SK-N-SH (cell line): Measurements from ENCODE around the gene MPPED2. TPM values are rescaled to one million over a fixed set of nuclear protein-coding genes. Genes with fewer than 3 reads are reported as not detected.

Experiments
- CTCF ChIA-PET: fragments of 300-600, 350-600 bp; formaldehyde crosslinking; extraction: SDS; loops from one replicate; lab custom pipeline; 2021; lab: Yijun Ruan, JAX
- POLR2A ChIA-PET: fragments of 350-600 bp; sonication (Branson Sonifier 250); formaldehyde crosslinking; extraction: SDS; loops from one replicate; lab custom pipeline; 2020; ENCODE audit warnings: antibody characterized with exemption, inconsistent platforms; lab: Yijun Ruan, JAX
- DNase-seq: peaks from one replicate; pipeline ENCODE4 v3.0.0; 2012
- H2AFZ ChIP-seq: fragments of 200-600 bp; sonication (generic); 2 replicates; pipeline ENCODE4 v1.8.1; 2016; ENCODE audit warnings: antibody characterized with exemption, mild to moderate bottlenecking, low read depth
- H3F3A ChIP-seq: fragments of 200-600 bp; sonication (generic); replicated peaks from 2 replicates; pipeline ENCODE3; 2016; ENCODE audit warnings: antibody characterized with exemption, mild to moderate bottlenecking; ENCODE audit not compliant: insufficient read depth
- H3K27ac ChIP-seq, 2 experiments: fragments of 200-500 bp in 1 of 2; fragments of 200-600 bp in 1 of 2; sonication (Bioruptor generic) in 1 of 2; sonication (generic), shearing (Covaris generic) in 1 of 2; 2 replicates each; pipeline versions ENCODE4 v1.5.1 to v1.6.1; 2014 to 2016; ENCODE audit warnings: low read depth in 2 of 2, inconsistent platforms in 1 of 2, low read length in 1 of 2, mild to moderate bottlenecking in 1 of 2, mixed read lengths in 1 of 2
- H3K27me3 ChIP-seq: fragments of 200-600 bp; sonication (generic), shearing (Covaris generic); 2 replicates; pipeline ENCODE4 v1.6.1; 2016; ENCODE audit warnings: mixed run types; ENCODE audit not compliant: insufficient read depth
- H3K36me3 ChIP-seq, 2 experiments: fragments of 200-500 bp in 1 of 2; fragments of 200-600 bp in 1 of 2; sonication (Bioruptor generic) in 1 of 2; sonication (generic) in 1 of 2; replicated peaks in 1 of 2; 2 replicates each; pipeline versions ENCODE3 to v1.5.1; 2014 to 2016; ENCODE audit warnings: low read length in 1 of 2, mild to moderate bottlenecking in 1 of 2; ENCODE audit not compliant: insufficient read depth in 2 of 2, control insufficient read depth in 1 of 2
- H3K4me1 ChIP-seq, 2 experiments: fragments of 200-500 bp in 1 of 2; fragments of 200-600 bp in 1 of 2; sonication (Bioruptor generic) in 1 of 2; sonication (generic), shearing (Covaris generic) in 1 of 2; 2 replicates each; pipeline versions ENCODE4 v1.5.1 to v1.6.1; 2014 to 2016; ENCODE audit warnings: low read depth in 1 of 2, low read length in 1 of 2, mixed run types in 1 of 2; ENCODE audit not compliant: insufficient read depth in 2 of 2, control insufficient read depth in 1 of 2
- H3K4me2 ChIP-seq: fragments of 200-600 bp; sonication (generic), shearing (Covaris generic); 2 replicates; pipeline ENCODE4 v1.6.1; 2017; ENCODE audit warnings: mixed run types
- H3K4me3 ChIP-seq, 2 experiments: fragments of 200-500 bp in 1 of 2; fragments of 200-600 bp in 1 of 2; sonication (Bioruptor generic) in 1 of 2; sonication (generic), shearing (Covaris generic) in 1 of 2; 2 replicates each; pipeline versions ENCODE4 v1.5.1 to v1.8.1; 2014 to 2016; ENCODE audit warnings: low read depth in 2 of 2, inconsistent platforms in 1 of 2, low read length in 1 of 2, mild to moderate bottlenecking in 1 of 2, mixed read lengths in 1 of 2, moderate library complexity in 1 of 2
- H3K79me2 ChIP-seq: fragments of 200-600 bp; sonication (generic); 2 replicates; pipeline ENCODE4 v1.8.1; 2017; ENCODE audit warnings: mild to moderate bottlenecking; ENCODE audit not compliant: insufficient read depth
- H3K9ac ChIP-seq: fragments of 200-600 bp; sonication (generic); 2 replicates; pipeline ENCODE4 v1.6.1; 2017; ENCODE audit warnings: mixed run types
- H3K9me2 ChIP-seq: fragments of 200-600 bp; sonication (generic); 2 replicates; pipeline ENCODE4 v1.6.1; 2017; ENCODE audit warnings: mixed run types
- H3K9me3 ChIP-seq: fragments of 200-600 bp; sonication (generic); 2 replicates; pipeline ENCODE4 v1.6.1; 2017; ENCODE audit warnings: mixed run types, mild to moderate bottlenecking, moderate library complexity
- H4K20me1 ChIP-seq: fragments of 200-600 bp; sonication (generic); 2 replicates; pipeline ENCODE4 v1.6.1; 2017; ENCODE audit warnings: mild to moderate bottlenecking, mixed run types; ENCODE audit not compliant: insufficient read depth
- CHD2 ChIP-seq: fragments of 150-350 bp; IDR thresholded peaks from 2 replicates; pipeline ENCODE4 v1.6.1; 2018; ENCODE audit warnings: low read length; ENCODE audit not compliant: partially characterized antibody
- CTCF ChIP-seq: fragments of 200-600 bp; sonication (generic); IDR thresholded peaks from 2 replicates; pipeline ENCODE4 v1.6.1; 2017; ENCODE audit warnings: antibody characterized with exemption, mild to moderate bottlenecking, moderate library complexity
- EP300 ChIP-seq, 2 experiments: IDR thresholded peaks; 2 replicates each; pipeline versions ENCODE4 v1.4.0 to v1.6.1; 2012; ENCODE audit warnings: borderline replicate concordance in 1 of 2, low read depth in 1 of 2, low read length in 1 of 2
- EZH2phosphoT487 ChIP-seq: fragments of 200-600 bp; sonication (generic); IDR thresholded peaks from 2 replicates; pipeline ENCODE4 v1.6.1; 2017; ENCODE audit warnings: low read depth, mixed run types, mild to moderate bottlenecking, antibody characterized with exemption, moderate library complexity, borderline replicate concordance
- FOSL2 ChIP-seq: IDR thresholded peaks from 2 replicates; pipeline ENCODE4 v1.4.0; 2012; ENCODE audit warnings: low read depth, mild to moderate bottlenecking, moderate library complexity, borderline replicate concordance
- JUND ChIP-seq: IDR thresholded peaks from 2 replicates; pipeline ENCODE4 v1.4.0; 2012
- MAX ChIP-seq: IDR thresholded peaks from 2 replicates; pipeline ENCODE4 v1.4.0; 2012; ENCODE audit warnings: low read depth
- MEF2A ChIP-seq: IDR thresholded peaks from 2 replicates; pipeline ENCODE4 v1.4.0; 2012; ENCODE audit warnings: low read depth, borderline replicate concordance
- MXI1 ChIP-seq: IDR thresholded peaks from 2 replicates; pipeline ENCODE4 v1.6.1; 2012; ENCODE audit warnings: mild to moderate bottlenecking, low read depth, low read length, improper control_type of control experiment
- PBX3 ChIP-seq: IDR thresholded peaks from 2 replicates; pipeline ENCODE4; 2012
- RCOR1 ChIP-seq: fragments of 150-350 bp; IDR thresholded peaks from 2 replicates; pipeline ENCODE4 v1.6.1; 2017; ENCODE audit warnings: antibody characterized with exemption, low read length
- SIN3A ChIP-seq: IDR thresholded peaks from 2 replicates; pipeline ENCODE4 v1.6.1; 2012; ENCODE audit warnings: low read depth, mild to moderate bottlenecking, low read length, moderate library complexity, borderline replicate concordance
- SMC3 ChIP-seq: IDR thresholded peaks from 2 replicates; pipeline ENCODE4 v1.6.1; 2012; ENCODE audit warnings: low read depth, low read length, improper control_type of control experiment
- TCF12 ChIP-seq: IDR thresholded peaks from 2 replicates; pipeline ENCODE4 v1.4.0; 2012
- USF1 ChIP-seq: IDR thresholded peaks from 2 replicates; pipeline ENCODE4 v1.4.0; 2012; ENCODE audit warnings: low read depth, borderline replicate concordance
- USF2 ChIP-seq: fragments of 150-350 bp; IDR thresholded peaks from 2 replicates; pipeline ENCODE4 v1.6.1; 2017; ENCODE audit warnings: antibody characterized with exemption, low read length, low read depth, borderline replicate concordance
- YY1 ChIP-seq: IDR thresholded peaks from 2 replicates; pipeline ENCODE4 v1.4.0; 2012; ENCODE audit warnings: low read depth, mild to moderate bottlenecking
- ZBTB33 ChIP-seq: IDR thresholded peaks from 2 replicates; pipeline ENCODE4 v1.4.0; 2012; ENCODE audit warnings: low read depth, borderline replicate concordance
- WGBS: methylation state at CpG from one replicate; pipeline ENCODE4 v1.1.6; 2017; ENCODE audit warnings: low lambda C conversion rate; 5-methylcytosine and 5-hydroxymethylcytosine counted together
- polyA plus RNA-seq, 3 experiments: library from polyadenylated mRNA; depleted of rRNA; stranded (reverse); fragments of >200 nt; gene quantifications; 2 replicates each; pipeline ENCODE4 v1.2.3, GENCODE V29; 2012

Gene MPPED2
- polyA plus RNA-seq, 1 of the 3 experiments (the other 2 are of a cell fraction) = 0.05 TPM

GRCh38 chr11:30619767-30620166 lies 33.6 kb upstream of the MPPED2 start:
- POLR2A ChIA-PET = no interaction called here
- Histone ChIP-seq H3K79me2 (no peaks in the 10 kb centered on the region), H3K27ac (no peak overlapping the region), H3K4me3 (no peak overlapping the region), H3K27me3 (no peaks in the 10 kb centered on the region), H2AFZ (no peak overlapping the region), H3K9ac (no peak overlapping the region), H4K20me1 (no peaks in the 10 kb centered on the region), H3K9me3 (no peaks in the 10 kb centered on the region), H3K4me1 (no peaks in the 10 kb centered on the region), H3F3A (no peaks in the 10 kb centered on the region), H3K9me2 (no peaks in the 10 kb centered on the region), H3K4me2 (no peak overlapping the region), H3K36me3 (no peaks in the 10 kb centered on the region)
- no peak for TF ChIP-seq USF2
- TF ChIP-seq RCOR1 = no peak
- TF ChIP-seq MAX = no peak
- TF ChIP-seq EP300 (IDR thresholded peaks at IDR 0.05; ENCODE audit: borderline replicate concordance in 1 of 2, low read depth in 1 of 2, low read length in 1 of 2) = no peak
- no peak for TF ChIP-seq TCF12
- no peak for TF ChIP-seq SIN3A
- no peak for TF ChIP-seq EZH2phosphoT487
- TF ChIP-seq SMC3 = no peak
- no peak for TF ChIP-seq USF1
- TF ChIP-seq YY1 = no peak
- no peak for TF ChIP-seq FOSL2
- no peak for TF ChIP-seq CTCF
- no peak for TF ChIP-seq JUND
- TF ChIP-seq ZBTB33 = no peak
- no peak for TF ChIP-seq MXI1
- TF ChIP-seq CHD2 = no peak
- no peak for TF ChIP-seq PBX3
- TF ChIP-seq MEF2A = no peak
- no peak for DNase-seq
- WGBS = 0% methylated on average over 1 of the region's 1 CpG
- CTCF ChIA-PET = no interaction called here
